ENCODE measurements around the gene TFPT.

DNA sequence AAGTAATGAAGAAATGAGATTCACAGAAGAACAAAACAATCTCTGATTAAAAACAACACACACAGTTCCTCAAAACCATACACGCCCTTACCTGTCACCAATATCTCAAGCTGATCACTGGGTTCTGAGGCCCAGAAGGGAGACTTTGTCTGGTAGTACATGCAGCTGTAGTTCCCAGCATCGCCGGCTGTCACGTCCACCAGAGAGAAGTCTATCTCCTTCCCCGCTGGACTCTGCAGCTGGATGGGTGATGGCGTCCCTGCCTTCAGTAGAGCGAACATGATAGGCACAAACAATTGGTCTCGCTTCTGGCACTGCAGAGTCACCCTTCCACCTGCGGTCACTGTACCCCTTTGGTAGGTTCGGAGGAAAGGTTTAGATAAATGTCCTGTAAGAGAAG lies 41.6 kb downstream of the TFPT start:
- no peak for TF ChIP-seq POLR2A (IDR thresholded peaks at IDR 0.05)
- TF ChIP-seq, protein P1, sequence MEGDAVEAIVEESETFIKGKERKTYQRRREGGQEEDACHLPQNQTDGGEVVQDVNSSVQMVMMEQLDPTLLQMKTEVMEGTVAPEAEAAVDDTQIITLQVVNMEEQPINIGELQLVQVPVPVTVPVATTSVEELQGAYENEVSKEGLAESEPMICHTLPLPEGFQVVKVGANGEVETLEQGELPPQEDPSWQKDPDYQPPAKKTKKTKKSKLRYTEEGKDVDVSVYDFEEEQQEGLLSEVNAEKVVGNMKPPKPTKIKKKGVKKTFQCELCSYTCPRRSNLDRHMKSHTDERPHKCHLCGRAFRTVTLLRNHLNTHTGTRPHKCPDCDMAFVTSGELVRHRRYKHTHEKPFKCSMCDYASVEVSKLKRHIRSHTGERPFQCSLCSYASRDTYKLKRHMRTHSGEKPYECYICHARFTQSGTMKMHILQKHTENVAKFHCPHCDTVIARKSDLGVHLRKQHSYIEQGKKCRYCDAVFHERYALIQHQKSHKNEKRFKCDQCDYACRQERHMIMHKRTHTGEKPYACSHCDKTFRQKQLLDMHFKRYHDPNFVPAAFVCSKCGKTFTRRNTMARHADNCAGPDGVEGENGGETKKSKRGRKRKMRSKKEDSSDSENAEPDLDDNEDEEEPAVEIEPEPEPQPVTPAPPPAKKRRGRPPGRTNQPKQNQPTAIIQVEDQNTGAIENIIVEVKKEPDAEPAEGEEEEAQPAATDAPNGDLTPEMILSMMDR (IDR thresholded peaks at IDR 0.05) = no peak
